ENCODE results near the gene ACAP2. TPM values are rescaled to one million over a fixed set of nuclear protein-coding genes. Genes with fewer than 3 reads are reported as not detected.

The ACAP2 gene
- total RNA-seq, 4 donors from 2014 or later, result 63.1 to 79.6 (median 68.2) TPM

GRCh38 chr3:195224980-195225580 lies 217.7 kb downstream of the ACAP2 start:
- TF ChIP-seq CTCF (IDR thresholded peaks at IDR 0.05; ENCODE audit: low read depth), result no peak

Small RNAs within 50 kb of the gene (small RNA-seq; reads per million reads assigned to genes)
- 0.49 reads per million for gene RF00019

Other genes with a start within 250 kb of the ACAP2 start
- gene XXYLT1, start 171.9 kb downstream of the ACAP2 start, total RNA-seq, result 10 to 100 TPM in 3 of 4 donors, 1 to 10 TPM in 1; 7.5 to 19.4 (median 10.6) TPM
- gene PPP1R2, start 100.3 kb upstream of the ACAP2 start, total RNA-seq, result 10 to 100 TPM; 38.4 to 92.5 (median 50.7) TPM
- gene APOD, start 140.9 kb upstream of the ACAP2 start, total RNA-seq, result 1,000 to 10,000 TPM in 2 of 4 donors, 100 to 1,000 TPM in 2; 717 to 1,841 (median 1,266) TPM